ENCODE measurements around the gene TBC1D8.
A peak's percentile ranks its signal among the peaks of the same experiment; 100 is the strongest.

The TBC1D8 gene

DNA sequence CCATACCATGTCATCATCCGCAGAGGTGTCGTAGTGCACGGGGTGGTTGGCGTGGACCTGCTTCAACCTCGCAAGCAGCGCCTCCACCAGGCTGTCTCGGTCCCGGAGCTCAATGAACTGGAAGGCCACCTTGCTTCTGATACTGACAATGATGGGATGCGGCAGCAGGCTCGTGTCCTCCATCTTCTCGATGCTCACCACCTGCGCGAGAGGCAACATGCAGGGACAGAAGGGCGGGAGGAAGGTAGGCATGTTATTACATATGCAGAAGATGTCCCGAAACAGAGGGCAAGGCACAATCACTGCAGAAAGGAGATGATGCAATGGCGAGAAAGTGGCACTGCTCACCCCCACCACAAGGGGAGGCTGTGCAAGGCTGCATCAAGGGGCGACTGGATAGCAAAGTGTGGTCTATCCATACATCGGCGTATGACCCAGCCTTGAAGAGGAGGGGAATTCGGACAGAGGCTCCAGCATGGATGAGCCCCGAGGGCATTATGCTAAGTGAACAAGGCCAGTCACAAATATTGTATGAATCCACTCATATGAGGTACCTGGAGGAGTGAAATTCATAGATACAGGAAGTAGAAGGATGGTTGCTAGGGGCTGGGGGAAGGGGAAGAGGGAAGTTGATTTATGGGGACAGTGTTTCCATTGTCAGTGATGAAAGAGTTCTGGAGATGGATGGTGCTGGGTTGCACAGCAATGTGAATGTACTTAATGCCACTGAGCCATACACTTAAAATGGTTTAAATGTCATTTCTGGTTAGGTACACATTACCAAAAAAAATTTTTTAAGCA, 112.5 kb downstream of the TBC1D8 start:
- no peak for DNase-seq
- intact Hi-C loops (cut with DNase I) = no loop called here

DNA sequence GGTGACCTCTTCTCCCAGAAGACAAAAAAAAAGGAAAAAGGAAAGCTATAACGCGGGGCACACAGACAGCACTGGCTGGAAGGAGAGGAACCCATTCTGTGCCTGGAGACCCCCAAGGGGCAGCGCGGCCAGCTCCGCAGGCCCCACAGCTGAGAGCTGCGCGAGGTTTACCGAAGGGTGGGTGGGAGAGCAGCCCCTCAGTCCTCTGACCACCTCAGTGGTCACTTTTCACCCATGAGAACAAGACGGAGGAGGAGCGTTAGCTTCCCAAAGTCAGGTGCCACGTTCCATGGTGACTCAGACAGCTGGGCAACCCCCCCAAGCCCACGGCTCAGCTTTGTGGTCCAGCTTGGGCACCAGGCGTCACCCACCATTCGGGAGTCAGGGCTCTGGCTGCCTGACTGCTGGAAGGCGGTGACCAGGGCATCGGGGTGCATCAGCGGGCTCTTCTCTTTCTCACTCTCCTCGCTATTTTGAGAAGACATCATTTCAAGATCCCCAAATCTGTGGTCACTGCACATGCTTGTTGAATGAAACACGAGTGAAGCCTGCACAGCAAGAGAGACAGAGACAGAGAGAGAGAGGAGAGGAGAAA, 113.9 kb downstream of the TBC1D8 start:
- intact Hi-C loops (cut with DNase I) = no loop called here
- no peak for DNase-seq

DNA sequence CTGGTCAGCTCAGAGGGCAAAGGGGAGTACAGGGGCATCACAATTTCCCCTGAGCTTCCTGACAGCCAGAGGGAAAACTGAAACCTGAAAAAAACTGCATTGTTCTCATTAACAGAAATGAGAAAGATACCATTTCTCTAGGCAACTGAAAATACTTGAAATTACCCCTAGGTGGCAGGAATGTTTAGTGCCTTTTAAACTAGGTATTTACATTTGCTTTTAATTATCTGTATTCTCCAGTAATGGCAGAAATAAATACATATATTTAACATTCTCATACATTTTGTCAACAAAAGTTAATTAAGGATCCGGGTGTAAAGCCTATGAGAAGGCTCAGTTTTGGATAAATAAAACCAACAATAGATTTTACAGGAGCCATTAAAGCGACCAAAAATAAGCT, 114.6 kb downstream of the TBC1D8 start:
- intact Hi-C loops (cut with DNase I) = no loop called here
- no peak for DNase-seq

DNA sequence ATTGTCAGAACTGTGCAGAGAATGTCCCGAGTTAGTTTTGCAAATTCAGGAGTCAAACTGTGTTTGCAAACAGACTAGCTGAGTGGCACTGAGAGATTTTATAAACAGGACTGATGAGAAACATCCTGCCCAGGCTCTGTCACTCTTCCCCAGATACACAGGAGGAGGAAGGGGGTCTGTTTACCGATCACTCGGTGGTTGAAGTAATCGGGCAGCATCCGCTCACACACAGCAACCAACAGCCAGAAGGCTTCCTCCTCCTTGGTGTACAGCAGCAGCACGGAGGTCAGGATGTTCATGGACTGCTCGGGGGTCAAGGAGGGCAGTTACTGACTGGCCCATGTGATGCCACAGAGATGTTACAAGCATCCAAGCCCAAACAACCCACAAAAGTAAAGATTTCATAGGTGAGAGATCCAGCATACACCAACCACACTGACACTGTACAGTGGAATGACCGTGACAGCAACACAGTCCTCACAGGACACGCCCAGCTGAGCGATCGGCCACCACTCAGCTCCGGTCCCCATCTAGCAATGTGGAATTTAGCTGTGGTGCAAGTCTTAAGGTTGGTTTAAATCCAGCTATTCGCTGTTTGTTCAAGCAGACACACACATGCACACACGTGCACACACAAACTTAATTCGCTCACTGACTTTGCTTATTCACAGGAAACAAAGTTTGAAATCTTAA, 119.0 kb downstream of the TBC1D8 start:
- no peak for DNase-seq
- intact Hi-C loops (cut with DNase I) = no loop called here

GRCh38 chr2:101030866-101031554, 120.2 kb downstream of the TBC1D8 start:
- DNase-seq = no peak
- intact Hi-C loops (cut with DNase I) = no loop called here

- no peak for DNase-seq
- intact Hi-C loops (cut with DNase I) = no loop called here
Measured at GRCh38 chr2:101027852-101028251, 123.3 kb downstream of the TBC1D8 start.

DNA sequence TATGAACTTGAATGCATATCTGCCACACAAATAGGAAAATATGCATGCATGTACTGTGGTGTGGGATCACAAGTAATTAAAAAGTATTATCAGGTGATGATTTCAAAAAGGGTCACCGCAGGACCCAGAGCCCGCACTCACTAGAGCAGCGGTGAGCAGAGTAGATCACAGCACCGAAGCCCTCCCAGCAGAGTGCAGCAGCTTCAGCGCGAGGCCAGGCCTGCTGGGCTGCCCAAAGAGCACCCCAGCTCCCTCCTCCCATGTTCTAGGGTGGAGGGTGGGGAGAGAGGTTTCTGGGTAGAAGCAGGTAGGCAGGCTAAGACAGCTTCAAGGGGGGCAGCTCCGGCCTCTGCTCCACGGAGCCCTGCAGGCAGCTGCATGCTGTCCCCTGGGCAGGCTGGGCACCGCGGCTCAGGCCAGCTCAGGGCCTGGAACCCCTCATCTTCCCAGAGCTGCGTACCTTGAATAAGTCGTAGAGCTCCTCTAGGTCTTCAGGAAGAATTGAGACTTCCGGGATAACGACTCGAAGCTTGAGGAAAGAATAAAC, 124.2 kb downstream of the TBC1D8 start:
- DNase-seq = no peak
- intact Hi-C loops (cut with DNase I) = no loop called here

GRCh38 chr2:101026253-101026701, 124.9 kb downstream of the TBC1D8 start:
- DNase-seq = no peak
- intact Hi-C loops (cut with DNase I) = no loop called here

- DNase-seq = no peak
- intact Hi-C loops (cut with DNase I) = no loop called here
Measured at GRCh38 chr2:101025561-101025960, 125.6 kb downstream of the TBC1D8 start.

- no peak for DNase-seq
- intact Hi-C loops (cut with DNase I) = no loop called here
Measured at GRCh38 chr2:101023327-101024107, 127.7 kb downstream of the TBC1D8 start.

DNA sequence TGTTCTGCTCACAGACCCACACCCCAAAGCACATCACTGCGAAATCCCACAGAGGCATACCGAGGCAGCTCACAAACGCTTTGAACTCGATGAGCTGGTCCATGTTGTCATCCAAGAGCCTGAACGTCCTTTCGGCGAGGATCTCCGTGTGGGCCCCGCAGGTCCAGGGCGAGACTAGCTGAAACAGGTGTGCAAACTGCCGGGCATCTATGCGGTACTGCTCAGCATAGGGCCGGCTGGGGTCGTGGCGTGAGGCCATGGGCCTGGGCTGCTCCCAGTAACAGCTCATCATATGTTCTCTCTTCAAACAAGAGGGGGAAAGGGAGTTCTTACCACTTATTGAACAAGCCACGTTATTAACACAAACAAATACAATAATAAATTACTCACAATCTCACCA, 129.0 kb downstream of the TBC1D8 start:
- intact Hi-C loops (cut with DNase I) = no loop called here
- DNase-seq = no peak

DNA sequence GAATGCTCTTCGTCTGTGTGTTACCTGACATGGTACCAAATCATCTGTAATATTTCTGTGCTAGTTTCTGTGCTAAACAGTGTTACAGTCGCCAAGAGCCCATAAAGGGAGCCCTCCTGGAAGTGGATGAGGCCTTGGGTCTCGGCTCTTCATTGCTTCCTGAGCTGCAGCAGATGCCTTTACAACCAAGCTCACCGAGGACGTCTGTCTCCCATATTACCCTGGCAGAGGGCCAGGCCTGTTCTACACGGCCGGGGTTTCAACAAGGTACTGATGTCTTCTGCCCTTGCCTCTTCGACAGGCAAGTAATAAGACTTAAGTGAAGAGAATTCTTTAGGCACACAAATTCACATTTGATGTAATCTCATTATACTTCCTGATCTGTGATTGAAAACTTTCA, 132.2 kb downstream of the TBC1D8 start:
- DNase-seq = no peak

GRCh38 chr2:101017371-101017770, 133.8 kb downstream of the TBC1D8 start:
- DNase-seq = no peak
- intact Hi-C loops (cut with DNase I) = no loop called here

More for the DNA sequence above, 132.2 kb downstream of the TBC1D8 start:
- intact Hi-C loops (cut with DNase I) = no loop called here

DNA sequence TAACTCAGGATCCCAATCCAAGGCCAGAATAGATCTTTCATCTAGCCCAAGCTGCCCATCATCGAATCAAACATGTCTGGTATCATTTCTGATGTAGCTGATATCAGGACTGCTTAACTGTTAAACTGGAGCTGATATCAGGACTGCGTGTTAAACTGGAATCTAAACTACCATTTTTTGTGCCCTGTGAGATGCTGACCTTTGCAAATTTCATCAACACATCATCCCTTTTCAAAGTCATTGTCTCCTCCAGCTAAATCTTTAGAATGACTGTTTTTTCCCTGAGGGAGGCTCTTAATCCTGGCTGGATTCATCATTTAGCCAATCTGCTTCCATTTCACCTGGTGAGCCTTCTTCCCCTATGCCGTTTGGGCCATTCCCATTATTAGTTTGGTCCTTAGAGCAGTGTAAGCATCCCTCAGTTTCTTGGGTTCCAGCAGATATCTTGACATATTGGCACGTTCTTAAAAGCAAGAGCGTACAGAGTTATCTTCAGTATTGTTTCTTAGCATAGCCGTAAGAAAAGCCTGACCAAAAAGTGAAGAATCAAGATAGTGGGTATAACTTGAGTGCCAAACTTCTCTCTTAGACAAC, 136.8 kb downstream of the TBC1D8 start:
- no peak for DNase-seq

GRCh38 chr2:101012706-101013181, 138.4 kb downstream of the TBC1D8 start:
- DNase-seq = peak in 1 of 10 donors; percentile 29
- intact Hi-C loops (cut with DNase I) = loop anchor here (2.0 kb wide), 2 partner anchors 140 to 192 kb away; no protein-coding TSS in a partner anchor

More for the DNA sequence above, 136.8 kb downstream of the TBC1D8 start:
- intact Hi-C loops (cut with DNase I) = no loop called here

DNA sequence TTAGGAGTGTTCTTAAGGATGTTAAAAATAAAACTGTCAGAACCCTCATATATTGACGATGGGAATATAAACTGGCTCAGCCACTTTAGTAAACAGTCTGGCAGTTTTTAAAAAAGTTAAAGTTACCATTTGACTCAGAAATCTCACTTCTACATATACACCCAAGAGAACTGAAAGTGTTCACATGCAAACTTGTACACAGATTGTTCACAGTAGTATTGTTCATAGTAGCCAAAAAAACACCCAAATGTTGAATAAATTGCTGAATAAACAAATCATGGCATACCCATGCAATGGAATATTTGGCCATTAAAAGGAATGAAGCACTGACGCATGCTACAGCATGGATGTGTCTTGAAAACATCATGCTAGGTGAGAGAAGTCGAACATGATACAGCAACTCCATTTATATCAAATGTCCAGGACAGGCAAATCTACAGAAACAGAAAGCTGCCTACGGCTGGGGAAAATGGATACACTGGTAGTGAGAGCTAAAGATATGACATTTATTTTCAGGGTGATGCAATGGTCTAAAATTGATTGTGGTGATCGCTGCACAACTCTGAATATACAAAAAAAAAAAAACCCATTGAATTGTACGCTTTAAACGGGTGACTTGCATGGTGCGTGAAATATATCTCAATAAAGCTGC, 139.0 kb downstream of the TBC1D8 start:
- no peak for DNase-seq
- intact Hi-C loops (cut with DNase I) = loop anchor here (2.0 kb wide), 2 partner anchors 141 to 193 kb away; no protein-coding TSS in a partner anchor

GRCh38 chr2:101011152-101011551, 140.0 kb downstream of the TBC1D8 start:
- intact Hi-C loops (cut with DNase I) = no loop called here
- no peak for DNase-seq

Data from posterior cingulate gyrus (tissue), 11 donors.